ENCODE results near the gene PALM. TPM values are rescaled to one million over a fixed set of nuclear protein-coding genes. Genes with fewer than 3 reads are reported as not detected.

PALM gene
- total RNA-seq, 1 experiment from 2014 or later: 14.4 TPM

DNA sequence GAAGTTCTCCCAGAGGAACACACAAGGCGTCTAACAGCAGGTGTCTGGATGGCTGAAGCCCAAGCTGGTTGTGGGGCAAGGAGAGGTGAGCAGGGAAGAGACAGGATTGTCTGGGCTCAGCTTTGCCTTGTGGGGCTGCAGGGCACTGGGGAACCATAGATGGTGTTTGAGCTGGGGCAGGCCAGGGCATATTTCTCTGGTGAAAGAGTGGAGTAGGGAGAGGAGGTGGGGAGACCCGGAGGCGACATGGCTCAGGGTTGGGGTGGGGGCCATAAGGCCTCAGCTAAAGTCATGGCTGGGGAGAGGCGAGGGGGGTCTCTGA lies 5.4 kb upstream of the PALM start:
- TF ChIP-seq TCF7L2 (IDR thresholded peaks at IDR 0.05; ENCODE audit: low read depth, low read length) (no peak), POLR2AphosphoS5 (IDR thresholded peaks at IDR 0.05; ENCODE audit: low read depth, low read length) (no peak), SIN3A (IDR thresholded peaks at IDR 0.05; ENCODE audit: borderline replicate concordance, insufficient read depth, low read depth, low read length) (no peak)
- TF ChIP-seq, protein P1, sequence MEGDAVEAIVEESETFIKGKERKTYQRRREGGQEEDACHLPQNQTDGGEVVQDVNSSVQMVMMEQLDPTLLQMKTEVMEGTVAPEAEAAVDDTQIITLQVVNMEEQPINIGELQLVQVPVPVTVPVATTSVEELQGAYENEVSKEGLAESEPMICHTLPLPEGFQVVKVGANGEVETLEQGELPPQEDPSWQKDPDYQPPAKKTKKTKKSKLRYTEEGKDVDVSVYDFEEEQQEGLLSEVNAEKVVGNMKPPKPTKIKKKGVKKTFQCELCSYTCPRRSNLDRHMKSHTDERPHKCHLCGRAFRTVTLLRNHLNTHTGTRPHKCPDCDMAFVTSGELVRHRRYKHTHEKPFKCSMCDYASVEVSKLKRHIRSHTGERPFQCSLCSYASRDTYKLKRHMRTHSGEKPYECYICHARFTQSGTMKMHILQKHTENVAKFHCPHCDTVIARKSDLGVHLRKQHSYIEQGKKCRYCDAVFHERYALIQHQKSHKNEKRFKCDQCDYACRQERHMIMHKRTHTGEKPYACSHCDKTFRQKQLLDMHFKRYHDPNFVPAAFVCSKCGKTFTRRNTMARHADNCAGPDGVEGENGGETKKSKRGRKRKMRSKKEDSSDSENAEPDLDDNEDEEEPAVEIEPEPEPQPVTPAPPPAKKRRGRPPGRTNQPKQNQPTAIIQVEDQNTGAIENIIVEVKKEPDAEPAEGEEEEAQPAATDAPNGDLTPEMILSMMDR (IDR thresholded peaks at IDR 0.05): no peak
- TF ChIP-seq, protein P2, sequence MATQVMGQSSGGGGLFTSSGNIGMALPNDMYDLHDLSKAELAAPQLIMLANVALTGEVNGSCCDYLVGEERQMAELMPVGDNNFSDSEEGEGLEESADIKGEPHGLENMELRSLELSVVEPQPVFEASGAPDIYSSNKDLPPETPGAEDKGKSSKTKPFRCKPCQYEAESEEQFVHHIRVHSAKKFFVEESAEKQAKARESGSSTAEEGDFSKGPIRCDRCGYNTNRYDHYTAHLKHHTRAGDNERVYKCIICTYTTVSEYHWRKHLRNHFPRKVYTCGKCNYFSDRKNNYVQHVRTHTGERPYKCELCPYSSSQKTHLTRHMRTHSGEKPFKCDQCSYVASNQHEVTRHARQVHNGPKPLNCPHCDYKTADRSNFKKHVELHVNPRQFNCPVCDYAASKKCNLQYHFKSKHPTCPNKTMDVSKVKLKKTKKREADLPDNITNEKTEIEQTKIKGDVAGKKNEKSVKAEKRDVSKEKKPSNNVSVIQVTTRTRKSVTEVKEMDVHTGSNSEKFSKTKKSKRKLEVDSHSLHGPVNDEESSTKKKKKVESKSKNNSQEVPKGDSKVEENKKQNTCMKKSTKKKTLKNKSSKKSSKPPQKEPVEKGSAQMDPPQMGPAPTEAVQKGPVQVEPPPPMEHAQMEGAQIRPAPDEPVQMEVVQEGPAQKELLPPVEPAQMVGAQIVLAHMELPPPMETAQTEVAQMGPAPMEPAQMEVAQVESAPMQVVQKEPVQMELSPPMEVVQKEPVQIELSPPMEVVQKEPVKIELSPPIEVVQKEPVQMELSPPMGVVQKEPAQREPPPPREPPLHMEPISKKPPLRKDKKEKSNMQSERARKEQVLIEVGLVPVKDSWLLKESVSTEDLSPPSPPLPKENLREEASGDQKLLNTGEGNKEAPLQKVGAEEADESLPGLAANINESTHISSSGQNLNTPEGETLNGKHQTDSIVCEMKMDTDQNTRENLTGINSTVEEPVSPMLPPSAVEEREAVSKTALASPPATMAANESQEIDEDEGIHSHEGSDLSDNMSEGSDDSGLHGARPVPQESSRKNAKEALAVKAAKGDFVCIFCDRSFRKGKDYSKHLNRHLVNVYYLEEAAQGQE (IDR thresholded peaks at IDR 0.05; ENCODE audit: insufficient read depth in 1 of 2, low read depth in 2 of 2, low read length in 1 of 2): no peak
- ChIA-PET CTCF (no interaction called here), POLR2A (interaction anchor here (0.8 kb wide), 1 partner anchor 205 kb away, joined by 10 read pairs; no protein-coding TSS in a partner anchor)
- H3K9me3 ChIP-seq (ENCODE audit: control insufficient read depth, insufficient read depth, low read depth, low read length): no peaks in the 10 kb centered on the region
- ATAC-seq: no peak; the same call in 1 of the 2 replicates
- no peaks in the 10 kb centered on the region for H3K4me1 ChIP-seq (ENCODE audit: control insufficient read depth, insufficient read depth, low read length)
- no peaks in the 10 kb centered on the region for H3K36me3 ChIP-seq (ENCODE audit: control insufficient read depth, insufficient read depth, low read length)
- in situ Hi-C loops (cut with HindIII; ENCODE audit: low pct_unique_long_range_greater_than_20kb, low sequenced_read_pairs) (no loop called here), intact Hi-C loops (cut with micrococcal nuclease; ENCODE audit: unreplicated experiment) (no loop called here)
- H3K4me3 ChIP-seq (ENCODE audit: low read depth in 2 of 2, low read length in 2 of 2): peak overlapping the region in 1 of 2 experiments; percentile 32; a peak in 2 of 4 replicates
- no peak overlapping the region for H3K27ac ChIP-seq (ENCODE audit: low read length)
- no peak for DNase-seq (ENCODE audit: low read depth, low spot score)
- no TSS peak for BruUV-seq (replicated peaks)
- no peaks in the 10 kb centered on the region for H3K27me3 ChIP-seq (ENCODE audit: control insufficient read depth, insufficient read depth, low read length)

DNA sequence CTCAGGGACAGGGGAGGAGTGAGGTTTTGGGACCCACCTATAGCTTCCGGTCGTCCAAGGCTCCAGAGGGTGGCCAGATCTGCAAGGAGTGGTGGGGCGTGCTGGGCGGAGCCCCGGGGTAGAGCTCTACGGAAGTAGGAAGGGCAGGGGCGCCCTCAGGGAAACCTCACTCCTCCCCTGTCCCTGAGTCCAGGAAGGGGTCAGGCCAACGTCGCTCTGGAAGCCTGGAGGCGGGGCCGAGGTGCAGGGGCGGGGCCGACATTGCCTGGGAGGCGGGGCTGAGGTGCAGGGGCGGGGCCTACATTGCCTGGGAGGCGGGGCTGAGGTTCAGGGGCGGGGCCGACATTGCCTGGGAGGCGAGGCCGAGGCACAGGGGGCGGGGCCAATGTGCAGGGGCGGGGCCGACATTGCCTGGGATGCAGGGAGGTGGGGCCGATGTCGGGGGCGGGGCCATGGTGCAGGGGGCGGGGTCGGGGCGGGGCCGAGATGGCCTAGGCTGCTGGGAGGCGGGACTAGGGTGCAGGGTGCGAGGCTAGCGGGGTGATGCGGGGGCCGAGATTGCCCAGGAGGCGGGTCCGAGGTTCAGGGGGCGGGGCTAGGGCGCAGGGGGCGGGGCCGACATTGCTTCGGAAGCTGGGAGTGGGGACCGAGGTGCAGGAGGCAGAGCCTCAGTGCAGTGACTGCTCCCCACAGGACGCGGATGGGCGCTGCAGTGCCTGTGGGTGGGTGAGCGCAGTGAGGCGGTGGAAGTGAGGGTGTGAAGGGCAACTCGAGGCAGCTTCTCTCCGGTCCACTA lies 4.9 kb upstream of the PALM start:
- no peak for TF ChIP-seq SIN3A (IDR thresholded peaks at IDR 0.05; ENCODE audit: borderline replicate concordance, insufficient read depth, low read depth, low read length)
- TF ChIP-seq TCF7L2 (IDR thresholded peaks at IDR 0.05; ENCODE audit: low read depth, low read length): no peak
- TF ChIP-seq, protein P1 (IDR thresholded peaks at IDR 0.05): no peak
- TF ChIP-seq POLR2AphosphoS5 (IDR thresholded peaks at IDR 0.05; ENCODE audit: low read depth, low read length): no peak
- TF ChIP-seq, protein P2 (IDR thresholded peaks at IDR 0.05; ENCODE audit: insufficient read depth in 1 of 2, low read depth in 2 of 2, low read length in 1 of 2): no peak
- ATAC-seq (peak; percentile 81), DNase-seq (ENCODE audit: low read depth, low spot score) (no peak)
- H3K9me3 ChIP-seq (ENCODE audit: control insufficient read depth, insufficient read depth, low read depth, low read length): no peaks in the 10 kb centered on the region
- no TSS peak for BruUV-seq (replicated peaks)
- H3K27me3 ChIP-seq (ENCODE audit: control insufficient read depth, insufficient read depth, low read length): no peaks in the 10 kb centered on the region
- no peak overlapping the region for H3K27ac ChIP-seq (ENCODE audit: low read length)
- ChIA-PET POLR2A (interaction anchor here (0.8 to 1.0 kb wide), 2 partner anchors 27 to 204 kb away, joined by 5 to 10 read pairs; no protein-coding TSS in a partner anchor), CTCF (no interaction called here)
- peak overlapping the region in 1 of 2 experiments; percentile 32; a peak in 2 of 4 replicates for H3K4me3 ChIP-seq (ENCODE audit: low read depth in 2 of 2, low read length in 2 of 2)
- in situ Hi-C loops (cut with HindIII; ENCODE audit: low pct_unique_long_range_greater_than_20kb, low sequenced_read_pairs) (no loop called here), intact Hi-C loops (cut with micrococcal nuclease; ENCODE audit: unreplicated experiment) (no loop called here)
- no peaks in the 10 kb centered on the region for H3K4me1 ChIP-seq (ENCODE audit: control insufficient read depth, insufficient read depth, low read length)
- no peaks in the 10 kb centered on the region for H3K36me3 ChIP-seq (ENCODE audit: control insufficient read depth, insufficient read depth, low read length)
